Gastrocnemius medialis (tissue), 4 donors: Measurements from ENCODE around the gene CCDC82. TPM values are rescaled to one million over a fixed set of nuclear protein-coding genes. Genes with fewer than 3 reads are reported as not detected.

Source experiments
- ATAC-seq, 2 donors: fragments of 150-250 bp; one replicate each; pipeline ENCODE4 v1.9.1; 2016
- DNase-seq, 2 donors: peaks; one replicate each; pipeline ENCODE4 v3.0.0-alpha.2; 2019
- H3K27ac ChIP-seq, 4 donors: fragments of 200-600 bp; sonication (generic); 1 replicate in 1 of 4; 2 replicates in 3 of 4; pipeline ENCODE4 v1.5.1; 2016 to 2018; ENCODE audit warnings: mild to moderate bottlenecking in 2 of 4, moderate library complexity in 1 of 4
- H3K27me3 ChIP-seq, 3 donors: fragments of 200-600 bp; sonication (generic) in 2 of 3; 1 replicate in 1 of 3; 2 replicates in 2 of 3; pipeline versions ENCODE4 v1.5.1 to v1.6.0; 2016 to 2019; ENCODE audit warnings: mild to moderate bottlenecking in 1 of 3, moderate library complexity in 1 of 3
- H3K36me3 ChIP-seq, 2 donors: fragments of 200-600 bp; sonication (generic) in 1 of 2; one replicate each; pipeline ENCODE4 v1.5.1; 2017 to 2018
- H3K4me1 ChIP-seq, 2 donors: fragments of 200-600 bp; sonication (generic) in 1 of 2; one replicate each; pipeline ENCODE4 v1.5.1; 2016 to 2017; ENCODE audit warnings: mild to moderate bottlenecking in 2 of 2
- H3K4me3 ChIP-seq, 4 donors: fragments of 200-600 bp; sonication (generic) in 3 of 4; 1 replicate in 1 of 4; 2 replicates in 3 of 4; pipeline ENCODE4 v1.5.1; 2016 to 2019; ENCODE audit warnings: mild to moderate bottlenecking in 2 of 4
- H3K9me3 ChIP-seq, 3 donors: fragments of 200-600 bp; sonication (generic) in 2 of 3; 1 replicate in 1 of 3; 2 replicates in 2 of 3; pipeline ENCODE4 v1.5.1; 2016 to 2019
- CTCF ChIP-seq, 5 experiments: fragments of 450-650 bp in 3 of 5; fragments of 200-600 bp in 2 of 5; sonication (generic) in 2 of 5; IDR thresholded peaks in 4 of 5; conservative IDR thresholded peaks in 1 of 5; 1 replicate in 4 of 5; 2 replicates in 1 of 5; pipeline ENCODE4 v1.5.1; 2016 to 2019; ENCODE audit warnings: antibody characterized with exemption in 5 of 5, mild to moderate bottlenecking in 3 of 5, moderate library complexity in 3 of 5
- POLR2A ChIP-seq, 2 donors: fragments of 450-650 bp; IDR thresholded peaks; one replicate each; pipeline ENCODE4 v1.6.1; 2017; ENCODE audit warnings: antibody characterized with exemption in 2 of 2, mild to moderate bottlenecking in 2 of 2, moderate library complexity in 2 of 2
- in situ Hi-C, 4 donors: fragments of 200-750 bp; cut with MboI; loops; one replicate each; pipeline versions ENCODE4 v1.15.0 to v1.8.0; 2017; ENCODE audit warnings: low sequenced_read_pairs in 4 of 4
- intact Hi-C: fragments of 100-400 bp; cut with DNase I; formaldehyde crosslinking; loops from one replicate; pipeline ENCODE4 v1.15.1; 2023; ENCODE audit warnings: low total_unique reads
- total RNA-seq, 4 donors: library from RNA; depleted of rRNA; stranded (reverse); fragments of >200 nt; gene quantifications; one replicate each; pipeline versions ENCODE4 v1.1.0 to v1.2.3, GENCODE V29; 2016

Gene CCDC82
- total RNA-seq, 4 donors from 2014 or later = 4.6 to 9.1 (median 6.6) TPM

DNA sequence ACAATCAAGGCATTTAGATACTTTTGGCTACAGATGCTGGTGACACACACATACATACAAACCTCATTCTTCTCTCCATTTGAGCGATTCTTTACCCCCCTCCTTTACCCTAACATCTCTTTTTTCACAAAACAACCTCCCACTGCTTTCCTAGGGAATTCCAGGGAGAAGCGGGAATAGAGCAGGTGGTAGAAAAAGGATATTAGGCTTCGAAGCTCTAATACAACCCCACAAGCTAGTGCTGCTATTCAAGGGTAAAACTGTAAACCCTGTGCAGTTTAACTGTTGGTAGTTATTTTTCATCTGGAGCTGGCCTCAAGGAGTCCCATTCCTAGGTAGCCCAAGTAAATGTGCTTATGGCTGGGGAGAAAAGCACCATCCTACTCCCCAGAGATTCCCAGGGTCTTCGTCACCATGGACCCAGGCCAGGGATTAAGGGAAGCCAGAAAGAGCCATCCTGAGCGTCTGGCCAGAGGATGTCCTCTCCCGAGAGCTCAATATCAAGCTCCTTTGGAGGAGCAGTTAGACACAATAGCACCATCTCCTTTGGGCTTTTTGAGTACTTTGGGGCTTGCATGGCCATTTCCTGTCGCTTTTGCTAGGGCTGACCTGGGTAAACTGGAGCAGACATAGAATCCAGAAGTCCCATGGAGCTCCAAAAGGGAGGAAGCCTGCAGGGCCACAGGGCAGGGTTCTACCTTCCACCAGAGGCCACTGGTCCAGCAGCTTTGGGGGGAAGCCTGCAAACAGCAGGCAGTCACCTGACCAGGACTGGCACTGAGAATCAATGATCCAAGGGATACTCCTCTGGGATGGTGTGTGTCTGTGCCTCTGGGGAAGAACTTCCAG, 49.8 kb downstream of the CCDC82 start:
- DNase-seq (no peak), ATAC-seq (no peak)
- Histone ChIP-seq H3K4me3 (peak overlapping the region; percentile 30 to 79 (median 64)), H3K27me3 (no peaks in the 10 kb centered on the region), H3K9me3 (no peaks in the 10 kb centered on the region), H3K4me1 (peaks cover 3 to 6% of the 10 kb centered on the region in 2 donors), H3K27ac (peak overlapping the region; percentile 63 to 74 (median 66)), H3K36me3 (no peaks in the 10 kb centered on the region)
- TF ChIP-seq CTCF (IDR thresholded peaks at IDR 0.05 in 4 of 5, conservative IDR thresholded peaks at IDR 0.05 in 1 of 5) (no peak), POLR2A (IDR thresholded peaks at IDR 0.05) (no peak)
- in situ Hi-C loops (loop anchor here (5.0 to 25.0 kb wide), 4 partner anchors 278 to 288 kb away; no protein-coding TSS in a partner anchor), intact Hi-C loops (loop anchor here (5.0 kb wide), 2 partner anchors 128 to 418 kb away; partner anchors contain the start of gene MTMR2)

DNA sequence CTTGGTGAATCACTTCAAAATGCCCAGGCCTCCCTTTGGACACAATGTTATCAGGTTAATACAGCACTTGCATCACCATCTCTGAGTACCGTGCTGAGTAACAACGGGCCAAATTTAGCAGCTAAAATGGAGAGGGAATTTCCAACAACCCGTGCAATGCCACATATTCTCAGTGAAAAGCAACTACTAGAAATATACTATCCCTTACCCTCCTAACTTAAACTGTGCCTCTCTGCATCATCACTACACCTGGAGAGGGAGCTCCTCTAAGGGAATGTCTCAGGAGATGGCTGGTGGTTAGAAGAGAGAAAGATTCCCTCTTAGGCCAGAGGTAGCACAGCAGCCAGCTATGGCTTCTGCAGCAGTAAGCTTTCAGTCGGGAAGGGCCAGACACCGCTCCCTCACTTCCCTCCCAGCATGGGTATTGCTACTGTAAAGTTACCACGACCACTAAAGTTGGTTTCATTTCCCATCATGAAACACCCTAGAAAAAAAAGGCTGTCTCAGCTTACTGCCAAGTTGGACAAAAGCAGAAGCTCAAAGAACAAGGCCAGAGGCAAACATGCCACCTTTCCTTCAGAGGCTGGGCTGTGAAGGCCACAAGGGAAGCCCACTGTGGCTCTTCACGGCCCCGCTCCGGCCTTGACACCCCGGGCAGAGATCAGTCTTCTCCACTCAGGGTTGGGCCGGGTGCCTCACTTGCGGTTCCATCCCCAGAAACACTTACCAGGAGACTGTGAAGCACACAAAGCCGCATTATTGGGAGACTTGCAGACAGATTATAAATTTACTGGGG, 50.6 kb downstream of the CCDC82 start:
- H3K9me3 ChIP-seq = no peaks in the 10 kb centered on the region
- ATAC-seq (peak; percentile 33 to 38), DNase-seq (no peak)
- peak overlapping the region; percentile 63 to 74 (median 66) for H3K27ac ChIP-seq
- no peaks in the 10 kb centered on the region for H3K36me3 ChIP-seq
- in situ Hi-C loops = loop anchor here in 1 of 4 donors (25.0 kb wide), 1 partner anchor 277 kb away; no protein-coding TSS in a partner anchor
- TF ChIP-seq CTCF (IDR thresholded peaks at IDR 0.05 in 4 of 5, conservative IDR thresholded peaks at IDR 0.05 in 1 of 5) (no peak), POLR2A (IDR thresholded peaks at IDR 0.05) (no peak)
- no peaks in the 10 kb centered on the region for H3K27me3 ChIP-seq
- intact Hi-C loops = no loop called here
- H3K4me3 ChIP-seq = peak overlapping the region; percentile 30 to 79 (median 64)
- peaks cover 3 to 6% of the 10 kb centered on the region in 2 donors for H3K4me1 ChIP-seq

DNA sequence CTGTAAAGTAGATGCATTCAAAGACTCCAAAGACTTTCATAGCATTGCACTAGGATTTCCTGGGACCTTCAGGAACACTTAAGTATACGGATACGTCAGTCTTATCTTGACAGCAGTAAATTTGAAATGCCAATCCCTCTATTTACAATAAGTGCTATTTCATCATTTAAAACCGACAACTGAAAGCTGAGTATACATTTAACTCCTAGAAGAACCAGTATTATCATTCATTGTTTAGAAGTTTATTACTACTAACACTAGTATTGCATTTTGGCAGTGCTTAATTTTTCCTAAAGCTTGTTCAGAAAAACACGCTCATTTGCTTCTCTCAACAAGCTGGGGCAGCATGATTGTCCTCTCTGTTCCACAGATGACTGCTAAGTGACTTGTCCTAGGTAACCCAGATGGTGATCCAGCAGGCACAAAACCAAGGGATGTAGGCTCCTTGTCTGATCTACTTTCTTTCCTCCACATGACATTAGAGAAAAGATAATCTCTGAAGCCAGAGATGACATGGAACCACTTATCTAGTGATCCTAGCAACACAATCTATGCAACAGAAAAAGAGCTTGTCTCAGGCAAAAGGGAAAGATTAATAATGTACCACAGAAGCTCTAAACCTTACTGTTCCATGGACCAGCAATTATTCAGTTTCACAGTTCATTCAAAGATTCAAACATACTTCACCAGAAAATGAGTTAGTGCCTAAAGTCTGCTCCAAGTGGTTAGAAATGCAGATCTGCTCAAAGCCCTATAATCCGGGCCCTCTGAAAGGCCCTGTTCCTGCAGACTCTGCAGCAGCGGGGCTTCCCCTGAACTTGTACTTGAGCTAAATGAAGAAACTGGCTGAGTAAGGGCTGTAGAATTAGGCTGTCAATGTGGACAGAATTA, 51.9 kb downstream of the CCDC82 start:
- no peak for DNase-seq
- Histone ChIP-seq H3K9me3 (no peaks in the 10 kb centered on the region), H3K4me1 (peaks cover 3 to 6% of the 10 kb centered on the region in 2 donors), H3K27me3 (no peaks in the 10 kb centered on the region), H3K36me3 (no peaks in the 10 kb centered on the region), H3K27ac (peak overlapping the region in 1 of 4 donors; percentile 63), H3K4me3 (no peak overlapping the region)
- intact Hi-C loops = no loop called here
- no peak for ATAC-seq
- in situ Hi-C loops = loop anchor here in 1 of 4 donors (25.0 kb wide), 1 partner anchor 275 kb away; no protein-coding TSS in a partner anchor
- no peak for TF ChIP-seq POLR2A (IDR thresholded peaks at IDR 0.05)
- no peak for TF ChIP-seq CTCF (IDR thresholded peaks at IDR 0.05 in 4 of 5, conservative IDR thresholded peaks at IDR 0.05 in 1 of 5)

DNA sequence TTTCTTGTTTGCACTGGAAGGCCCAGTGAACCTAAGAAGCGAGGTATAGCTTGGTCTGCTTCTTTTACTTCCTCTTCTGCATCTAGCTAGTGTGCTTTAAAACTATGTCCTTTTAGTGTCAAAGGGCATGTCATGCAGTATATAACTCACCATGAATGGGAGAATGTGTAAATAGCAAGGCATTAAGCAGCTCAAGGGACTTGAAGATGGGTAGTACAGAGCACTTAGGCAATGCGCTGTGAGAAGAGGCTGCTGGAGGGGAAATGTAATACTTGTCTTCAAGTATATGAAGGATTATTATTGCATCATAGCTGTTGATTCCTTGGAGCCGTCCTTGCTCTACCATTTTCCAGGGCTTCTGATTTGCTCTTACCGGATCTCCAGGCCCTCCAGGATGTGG, 54.3 kb downstream of the CCDC82 start:
- DNase-seq = no peak
- no peaks in the 10 kb centered on the region for H3K9me3 ChIP-seq
- H3K27ac ChIP-seq = no peak overlapping the region
- no peaks in the 10 kb centered on the region for H3K27me3 ChIP-seq
- no peaks in the 10 kb centered on the region for H3K36me3 ChIP-seq
- no peak for TF ChIP-seq POLR2A (IDR thresholded peaks at IDR 0.05)
- no peak for TF ChIP-seq CTCF (IDR thresholded peaks at IDR 0.05 in 4 of 5, conservative IDR thresholded peaks at IDR 0.05 in 1 of 5)
- peaks cover 3 to 21% of the 10 kb centered on the region in 2 donors for H3K4me1 ChIP-seq
- in situ Hi-C loops = loop anchor here in 1 of 4 donors (25.0 kb wide), 1 partner anchor 273 kb away; no protein-coding TSS in a partner anchor
- ATAC-seq = no peak
- intact Hi-C loops = no loop called here
- no peak overlapping the region for H3K4me3 ChIP-seq
